Measurements from ENCODE around the gene NLRP12. TPM values are rescaled to one million over a fixed set of nuclear protein-coding genes. Genes with fewer than 3 reads are reported as not detected.
"Not testable (repeated sequence)": the region's sequence is repeated elsewhere in the genome, so short reads cannot be mapped to it uniquely, and the experiment has no call there.

Gene NLRP12
- total RNA-seq, 4 donors from 2014 or later, result 0.11 to 0.59 (median 0.27) TPM; not detected in 1

DNA sequence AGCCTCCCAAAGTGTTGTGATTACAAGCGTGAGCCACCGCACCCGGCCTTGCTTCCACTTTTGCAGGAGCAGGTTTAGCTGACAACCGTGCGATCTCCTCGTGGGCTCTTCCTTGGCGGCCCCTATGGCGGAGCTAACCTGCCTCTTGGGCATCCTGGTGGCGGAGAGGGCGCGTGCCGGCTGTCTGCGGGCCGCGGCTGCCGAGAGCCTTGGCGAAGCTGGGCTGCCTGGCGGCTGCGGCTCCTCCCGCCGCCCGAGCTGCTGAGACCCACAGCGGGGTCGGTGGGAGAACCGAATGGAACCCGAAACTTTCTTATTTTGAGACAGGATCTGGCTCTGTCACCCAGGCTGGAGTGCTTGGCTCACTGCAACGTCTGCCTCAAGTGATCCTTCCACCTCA lies 55.7 kb downstream of the NLRP12 start:
- DNase-seq, result no peak
- 93% methylated on average over 25 to 27 of the region's 27 CpGs for WGBS, 2 donors
- intact Hi-C loops (cut with DNase I), result no loop called here
- no peak overlapping the region for H3K4me3 ChIP-seq (replicated peaks in 1 of 3)
- H3K27ac ChIP-seq, result no peak overlapping the region
- H3K36me3 ChIP-seq, result no peaks in the 10 kb centered on the region
- H3K27me3 ChIP-seq, result no peaks in the 10 kb centered on the region
- TF ChIP-seq POLR2A (IDR thresholded peaks at IDR 0.05), result no peak
- no peak for TF ChIP-seq CTCF (IDR thresholded peaks at IDR 0.05)
- no peaks in the 10 kb centered on the region for H3K9me3 ChIP-seq
- no peaks in the 10 kb centered on the region for H3K4me1 ChIP-seq

DNA sequence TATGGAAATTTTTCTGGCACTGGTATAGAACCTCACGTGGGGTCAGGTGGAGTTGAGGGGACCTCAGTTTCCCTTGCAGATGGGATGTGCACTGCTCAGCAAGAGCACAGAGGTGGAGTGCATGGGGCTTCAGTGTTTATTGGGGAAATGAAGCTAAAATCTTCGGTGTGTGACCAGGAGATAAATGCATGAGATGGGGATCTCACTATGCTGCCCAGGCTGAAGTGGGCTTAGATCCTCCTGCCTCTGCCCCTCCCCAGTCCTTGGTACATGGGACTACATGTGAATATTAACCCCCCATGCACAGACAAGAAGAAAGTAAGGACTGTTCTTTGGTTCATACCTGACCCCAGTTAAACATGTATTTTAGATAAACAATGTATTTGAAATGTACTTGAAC lies 65.1 kb downstream of the NLRP12 start:
- H3K36me3 ChIP-seq; H3K4me1 ChIP-seq; H3K27me3 ChIP-seq; H3K9me3 ChIP-seq; intact Hi-C loops (cut with DNase I); H3K4me3 ChIP-seq (replicated peaks in 1 of 3); H3K27ac ChIP-seq; DNase-seq: not testable (repeated sequence)
- WGBS, 2 donors, result 87 to 88% methylated on average over 2 of the region's 2 CpGs

MicroRNA genes within 50 kb of the gene (microRNA counts, 767-probe panel; counts per million panel counts)
- microRNA hsa-miR-371a-3p, result 0 counts per million in 2 donors
- microRNA hsa-miR-371a-5p, result 0 counts per million in 2 donors
- 0 counts per million in 2 donors for microRNA hsa-miR-371b-3p
- microRNA hsa-miR-371b-5p, result 0 to 1,431 counts per million in 2 donors
- 0 counts per million in 2 donors for microRNA hsa-miR-372
- microRNA hsa-miR-373-3p, result 0 to 1,327 counts per million in 2 donors
- microRNA hsa-miR-516a-3p, result 0 counts per million in 2 donors
- 0 counts per million in 2 donors for microRNA hsa-miR-516a-5p
- microRNA hsa-miR-522-3p, result 0 to 3,727 counts per million in 2 donors

Small RNA genes lying within 50 kb of the gene (microRNA-seq; reads per million reads assigned to microRNA genes)
- gene MIR1283-2, result not detected
- not detected for gene MIR371A
- gene MIR372, result not detected
- not detected for gene MIR373
- gene MIR516A1, result not detected
- not detected for gene MIR516A2
- not detected for gene MIR519A1
- not detected for gene MIR521-1
- gene MIR522, result not detected
- not detected for gene MIR527

Small RNA genes lying within 50 kb of the gene (small RNA-seq; reads per million reads assigned to genes)
- gene AC008753.1, result not detected
- not detected for gene MIR1283-2
- not detected for gene MIR371A
- gene MIR372, result not detected
- not detected for gene MIR373
- not detected for gene MIR516A1
- not detected for gene MIR516A2
- not detected for gene MIR519A1
- not detected for gene MIR521-1
- not detected for gene MIR527
- not detected for gene RNU6-1041P
- not detected for gene RNU6-165P
- gene RNU6-751P, result not detected
- gene RNU6-982P, result not detected

Other genes with a start within 250 kb of the NLRP12 start
- not detected for gene DPRX, start 192.3 kb downstream of the NLRP12 start, total RNA-seq
- gene MYADM, start 43.6 kb upstream of the NLRP12 start, total RNA-seq, result 10 to 100 TPM; 16.4 to 37.8 (median 21.8) TPM
- not detected for gene PRKCG, start 57.9 kb upstream of the NLRP12 start, total RNA-seq
- gene CACNG7, start 85.0 kb upstream of the NLRP12 start, total RNA-seq, result not detected
- gene CACNG8, start 138.6 kb upstream of the NLRP12 start, total RNA-seq, result not detected
- gene CACNG6, start 167.3 kb upstream of the NLRP12 start, total RNA-seq, result not detected
- gene VSTM1, start 239.6 kb upstream of the NLRP12 start, total RNA-seq, result not detected